K562 (cell line): ENCODE data around the gene EMC6. TPM values are rescaled to one million over a fixed set of nuclear protein-coding genes. Genes with fewer than 3 reads are reported as not detected.

Experiments used
- ATAC-seq: fragments of 200-7000 bp; cut with Tn5 transposase; 3 replicates; pipeline ENCODE4 v1.9.1; 2020; ENCODE audit warnings: moderate library complexity
- BruUV-seq: library from RNA; stranded (reverse); fragments of 400-500 nt; replicated peaks from 2 replicates; lab custom pipeline; 2021; lab: Mats Ljungman, UMichigan
- CTCF ChIA-PET: fragments of 300-600 bp; formaldehyde crosslinking; extraction: SDS; loops from one replicate; lab custom pipeline; 2021; ENCODE audit warnings: low intra/inter-chr PET ratio; lab: Yijun Ruan, JAX
- POLR2A ChIA-PET: fragments of 300-600, 350-650 bp; sonication (Branson Sonifier 250); formaldehyde crosslinking; extraction: SDS; loops from one replicate; lab custom pipeline; 2021; ENCODE audit warnings: antibody characterized with exemption, inconsistent platforms; lab: Yijun Ruan, JAX
- DNase-seq, 4 experiments: peaks; one replicate each; pipeline versions ENCODE4 v3.0.0 to v3.0.0-alpha.2; 2011 to 2018; ENCODE audit warnings: low spot score in 3 of 4, mixed read lengths in 3 of 4; ENCODE audit errors: extremely low read depth in 1 of 4
- FAIRE-seq: peaks from 2 replicates; lab custom pipeline; 2011; peaks lifted over from hg19 to GRCh38; lab: Jason Lieb, UNC
- H2AFZ ChIP-seq: 2 replicates; pipeline ENCODE4 v1.6.0; 2011; ENCODE audit warnings: low read depth, low read length, control low read depth, inconsistent platforms
- H3K27ac ChIP-seq: fragments of 200-600 bp; 3 replicates; pipeline ENCODE4 v1.8.0; 2011; ENCODE audit warnings: low read depth, mild to moderate bottlenecking, control low read depth, inconsistent platforms, low read length, moderate library complexity, mixed read lengths; ENCODE audit errors: extremely low read depth
- H3K27me3 ChIP-seq, 2 experiments: fragments of 300-600 bp in 1 of 2; 2 replicates in 1 of 2; 3 replicates in 1 of 2; pipeline versions ENCODE4 v1.6.0 to v1.8.0; 2011; ENCODE audit warnings: inconsistent platforms in 2 of 2, low read length in 2 of 2, mild to moderate bottlenecking in 1 of 2, mixed read lengths in 1 of 2, moderate library complexity in 1 of 2; ENCODE audit not compliant: control insufficient read depth in 2 of 2, insufficient read depth in 2 of 2
- H3K36me3 ChIP-seq: fragments of 300-600 bp; 3 replicates; pipeline ENCODE4 v1.8.0; 2011; ENCODE audit warnings: mild to moderate bottlenecking, low read length, inconsistent platforms; ENCODE audit not compliant: control insufficient read depth, insufficient read depth
- H3K4me1 ChIP-seq, 2 experiments: fragments of 200-600 bp in 1 of 2; replicated peaks in 1 of 2; 2 replicates in 1 of 2; 3 replicates in 1 of 2; pipeline versions ENCODE4 v1.5.1 to v1.8.0; 2011; ENCODE audit warnings: inconsistent platforms in 2 of 2, low read length in 2 of 2, mild to moderate bottlenecking in 1 of 2, mixed read lengths in 1 of 2, moderate library complexity in 1 of 2; ENCODE audit not compliant: control insufficient read depth in 2 of 2, insufficient read depth in 2 of 2
- H3K4me2 ChIP-seq: 2 replicates; pipeline ENCODE4 v1.6.1; 2011; ENCODE audit warnings: low read length, control low read depth, inconsistent platforms, mixed read lengths; ENCODE audit not compliant: insufficient read depth
- H3K4me3 ChIP-seq: fragments of 200-600 bp; sonication (generic), shearing (Covaris generic); 2 replicates; pipeline ENCODE4 v1.5.1; 2016; ENCODE audit warnings: control low read depth, inconsistent platforms
- H3K79me2 ChIP-seq: fragments of 200-600 bp; 3 replicates; pipeline ENCODE4 v1.8.0; 2011; ENCODE audit warnings: low read length, inconsistent platforms; ENCODE audit not compliant: control insufficient read depth, insufficient read depth
- H3K9ac ChIP-seq, 2 experiments: 2 replicates each; pipeline versions ENCODE4 v1.6.0 to v1.6.1; 2011; ENCODE audit warnings: low read depth in 2 of 2, low read length in 2 of 2, control low read depth in 1 of 2, inconsistent platforms in 1 of 2, mild to moderate bottlenecking in 1 of 2, mixed read lengths in 1 of 2; ENCODE audit not compliant: insufficient read depth in 1 of 2
- H3K9me1 ChIP-seq: one replicate; pipeline ENCODE4 v1.6.0; 2011; ENCODE audit warnings: inconsistent platforms, mild to moderate bottlenecking, low read length, moderate library complexity; ENCODE audit not compliant: control insufficient read depth, insufficient read depth
- H3K9me3 ChIP-seq: replicated peaks from 2 replicates; pipeline ENCODE4 v1.5.1; 2011; ENCODE audit warnings: low read depth, low read length, inconsistent platforms; ENCODE audit not compliant: control insufficient read depth, insufficient read depth
- H4K20me1 ChIP-seq: replicated peaks from 2 replicates; pipeline ENCODE4 v1.6.1; 2011; ENCODE audit warnings: low read length, inconsistent platforms, mixed read lengths; ENCODE audit not compliant: control insufficient read depth, insufficient read depth
- CTBP1 ChIP-seq: fragments of 450-650 bp; IDR thresholded peaks from 2 replicates; pipeline ENCODE4 v1.6.1; 2016; ENCODE audit warnings: borderline replicate concordance
- CXXC5 ChIP-seq: fragments of 250-450 bp; sonication (Bioruptor Pico); IDR thresholded peaks from 2 replicates; pipeline ENCODE4 v1.8.0; 2022; ENCODE audit warnings: inconsistent platforms, mild to moderate bottlenecking, moderate library complexity
- POLR2G ChIP-seq: fragments of 200-400 bp; formaldehyde crosslinking; IDR thresholded peaks from 2 replicates; pipeline ENCODE4 v1.6.1; 2017; ENCODE audit warnings: low read depth, mild to moderate bottlenecking, antibody characterized with exemption, low read length, moderate library complexity
- WGBS: fragments of 100-300 bp; shearing (Covaris generic); methylation state at CpG from one replicate; pipeline ENCODE4 v1.1.6; 2016; ENCODE audit warnings: low coverage, mixed read lengths; ENCODE audit not compliant: insufficient coverage; ENCODE audit errors: missing lambda C conversion rate; 5-methylcytosine and 5-hydroxymethylcytosine counted together
- in situ Hi-C: fragments of 300-500 bp; cut with MboI; formaldehyde crosslinking; loops from 4 replicates; pipeline ENCODE4 v1.15.0; 2018; ENCODE audit warnings: inconsistent platforms, mixed read lengths
- intact Hi-C: fragments of 100-400 bp; cut with micrococcal nuclease; formaldehyde crosslinking; loops from 2 replicates; pipeline ENCODE4 v1.14.2; 2022
- polyA plus RNA-seq, 8 experiments: library from polyadenylated mRNA; depleted of rRNA in 4 of 8; stranded (reverse) in 5 of 8; unstranded in 3 of 8; fragments of >200 nt; fragmentation: Nextera tagmentation in 2 of 8; fragmentation: Illumina TruSeq in 1 of 8; extraction: Ambion mirVana in 2 of 8; extraction: Trizol in 1 of 8; gene quantifications; 2 replicates each; pipeline versions ENCODE4 v1.2.1 to v1.2.3, GENCODE V29; 2011 to 2014; ENCODE audit warnings: inconsistent platforms in 1 of 8, missing spikeins in 1 of 8
- total RNA-seq, 7 experiments: library from RNA; depleted of rRNA in 6 of 7; stranded (reverse); fragments of >200 nt in 6 of 7; fragmentation: Illumina TruSeq in 2 of 7; extraction: Trizol in 2 of 7; gene quantifications; 2 replicates each; pipeline versions ENCODE4 v1.2.1 to v1.2.3, GENCODE V29; 2011 to 2021; ENCODE audit warnings: low replicate concordance in 1 of 7

EMC6 gene
- total and polyA plus RNA-seq, 9 of the 15 experiments (the other 6 are each of a cell fraction or from before 2014, with no cell fraction given) = 2.9 to 136 (median 24.9) TPM

- peak overlapping the region in 1 of 2 experiments; percentile 45; a peak in 1 of 4 replicates for H3K9ac ChIP-seq
- H3K9me3 ChIP-seq = no peaks in the 10 kb centered on the region
- no peak overlapping the region for H2AFZ ChIP-seq
- H3K27ac ChIP-seq = no peak overlapping the region
- H4K20me1 ChIP-seq = no peaks in the 10 kb centered on the region
- no peak overlapping the region for H3K4me2 ChIP-seq
- in situ Hi-C loops = no loop called here
- ChIA-PET CTCF (no interaction called here), POLR2A (interaction anchor here (0.7 kb wide), 1 partner anchor 16 kb away, joined by 3 read pairs; no protein-coding TSS in a partner anchor)
- WGBS = 86% methylated on average over 18 of the region's 42 CpGs
- no peaks in the 10 kb centered on the region for H3K36me3 ChIP-seq
- TF ChIP-seq CTBP1 = no peak
- TF ChIP-seq POLR2G = peak; percentile 10; the same call in 1 of the 2 replicates
- no peaks in the 10 kb centered on the region for H3K9me1 ChIP-seq
- intact Hi-C loops = no loop called here
- BruUV-seq = no TSS peak
- no peaks in the 10 kb centered on the region for H3K79me2 ChIP-seq
- no peak for FAIRE-seq
- H3K4me1 ChIP-seq = peaks cover 0 to 34% of the 10 kb centered on the region in 2 experiments; a peak in 2 of 5 replicates
- H3K27me3 ChIP-seq = no peaks in the 10 kb centered on the region
- no peak for DNase-seq
- no peak for ATAC-seq
- H3K4me3 ChIP-seq = no peak overlapping the region
These were observed 10.5 kb upstream of the EMC6 start for GRCh38 chr17:3657874-3658783.

- peaks cover 0 to 42% of the 10 kb centered on the region in 2 experiments; a peak in 2 of 5 replicates for H3K4me1 ChIP-seq
- no peak overlapping the region for H3K4me2 ChIP-seq
- H3K27me3 ChIP-seq = no peaks in the 10 kb centered on the region
- intact Hi-C loops (no loop called here), in situ Hi-C loops (no loop called here)
- FAIRE-seq (no peak), DNase-seq (no peak), ATAC-seq (no peak)
- H3K36me3 ChIP-seq = no peaks in the 10 kb centered on the region
- BruUV-seq = no TSS peak
- H4K20me1 ChIP-seq = no peaks in the 10 kb centered on the region
- POLR2A ChIA-PET = interaction anchor here (0.7 kb wide), 1 partner anchor 17 kb away, joined by 3 read pairs; no protein-coding TSS in a partner anchor
- no peak overlapping the region for H3K27ac ChIP-seq
- H3K4me3 ChIP-seq = no peak overlapping the region
- no peaks in the 10 kb centered on the region for H3K9me1 ChIP-seq
- no peaks in the 10 kb centered on the region for H3K9me3 ChIP-seq
- WGBS = 78% methylated on average over 6 of the region's 22 CpGs
- no peaks in the 10 kb centered on the region for H3K79me2 ChIP-seq
- H2AFZ ChIP-seq = no peak overlapping the region
- CTCF ChIA-PET = no interaction called here
- H3K9ac ChIP-seq = no peak overlapping the region; a peak in 1 of 4 replicates
- TF ChIP-seq CXXC5 (CRISPR knock-in tag) (no peak), POLR2G (0 out of 2 replicates have a peak, but pooled peaks have one; percentile 18)
These were observed 9.7 kb upstream of the EMC6 start for GRCh38 chr17:3658784-3659449.
